A549 (cell line): ENCODE measurements around the gene PIWIL4.

Experiments
- CEBPB ChIP-seq, 2 experiments: fragments of >200 bp in 1 of 2; sonication (Bioruptor Twin) in 1 of 2; formaldehyde crosslinking in 1 of 2; IDR thresholded peaks; 2 replicates each; pipeline ENCODE4 v1.6.1; 2012 to 2016
- EHMT2 ChIP-seq: fragments of 200-600 bp; sonication (generic); IDR thresholded peaks from 2 replicates; pipeline ENCODE4 v1.6.1; 2016; ENCODE audit warnings: antibody characterized with exemption, low read depth, mild to moderate bottlenecking, moderate library complexity
- EP300 ChIP-seq, 2 experiments: fragments of >200 bp; sonication (Bioruptor Twin); formaldehyde crosslinking; IDR thresholded peaks; 2 replicates in 1 of 2; 3 replicates in 1 of 2; pipeline ENCODE4 v1.6.1; 2016 to 2017
- MAFK ChIP-seq: fragments of 450-650 bp; IDR thresholded peaks from 2 replicates; pipeline ENCODE4 v1.6.1; 2014; ENCODE audit not compliant: partially characterized antibody
- MAZ ChIP-seq: fragments of 150-350 bp; IDR thresholded peaks from 2 replicates; pipeline ENCODE4 v1.6.1; 2014; ENCODE audit warnings: antibody characterized with exemption, low read depth, low read length, borderline replicate concordance
- NR3C1 ChIP-seq: fragments of >200 bp; sonication (Bioruptor Twin); formaldehyde crosslinking; IDR thresholded peaks from 3 replicates; pipeline ENCODE4 v1.6.1; 2017
- POLR2A ChIP-seq: IDR thresholded peaks from 2 replicates; pipeline ENCODE4 v1.6.1; 2012; ENCODE audit warnings: mild to moderate bottlenecking, low read length
- SMC3 ChIP-seq: fragments of >200 bp; sonication (Bioruptor Twin); formaldehyde crosslinking; IDR thresholded peaks from 3 replicates; pipeline ENCODE4 v1.6.1; 2018; ENCODE audit warnings: inconsistent platforms
- ZFP36 ChIP-seq: fragments of 450-650 bp; IDR thresholded peaks from 2 replicates; pipeline ENCODE4 v1.6.1; 2014; ENCODE audit warnings: borderline replicate concordance; ENCODE audit not compliant: partially characterized antibody
- TF ChIP-seq, protein P1 (sequence below): fragments of >200 bp; sonication (Bioruptor Twin); formaldehyde crosslinking; IDR thresholded peaks from 3 replicates; pipeline ENCODE4 v1.5.1; 2016

DNA sequence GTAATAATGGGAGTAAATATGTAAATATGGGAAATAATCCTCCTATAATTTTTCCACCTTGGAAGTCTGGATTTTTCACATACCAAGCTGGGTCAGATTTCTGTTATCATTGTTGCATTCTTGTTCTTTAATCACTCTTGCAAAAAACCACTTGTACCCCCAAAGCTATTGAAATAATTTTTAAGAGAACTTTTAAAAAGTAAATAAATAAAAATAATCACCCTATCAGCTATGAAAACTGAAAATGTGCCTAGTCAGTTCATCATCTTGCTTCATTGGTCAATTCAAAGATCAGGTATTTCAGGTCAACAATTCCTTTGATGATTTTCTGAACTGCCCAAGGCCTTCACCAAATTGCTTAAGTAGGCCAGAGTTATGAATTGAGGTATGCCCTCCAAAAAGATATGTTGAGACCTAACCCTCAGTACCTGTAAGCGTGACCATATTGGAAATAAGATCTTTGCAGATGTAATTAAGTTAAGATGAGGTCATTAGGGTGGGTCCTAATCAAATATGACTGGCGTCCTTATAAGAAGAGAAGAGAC lies 95.8 kb downstream of the PIWIL4 start:
- no peak for TF ChIP-seq SMC3
- TF ChIP-seq EP300 (IDR thresholded peaks at IDR 0.05) = no peak
- TF ChIP-seq MAFK = no peak
- TF ChIP-seq ZFP36 = no peak
- no peak for TF ChIP-seq POLR2A
- TF ChIP-seq MAZ = no peak
- TF ChIP-seq, protein P1, sequence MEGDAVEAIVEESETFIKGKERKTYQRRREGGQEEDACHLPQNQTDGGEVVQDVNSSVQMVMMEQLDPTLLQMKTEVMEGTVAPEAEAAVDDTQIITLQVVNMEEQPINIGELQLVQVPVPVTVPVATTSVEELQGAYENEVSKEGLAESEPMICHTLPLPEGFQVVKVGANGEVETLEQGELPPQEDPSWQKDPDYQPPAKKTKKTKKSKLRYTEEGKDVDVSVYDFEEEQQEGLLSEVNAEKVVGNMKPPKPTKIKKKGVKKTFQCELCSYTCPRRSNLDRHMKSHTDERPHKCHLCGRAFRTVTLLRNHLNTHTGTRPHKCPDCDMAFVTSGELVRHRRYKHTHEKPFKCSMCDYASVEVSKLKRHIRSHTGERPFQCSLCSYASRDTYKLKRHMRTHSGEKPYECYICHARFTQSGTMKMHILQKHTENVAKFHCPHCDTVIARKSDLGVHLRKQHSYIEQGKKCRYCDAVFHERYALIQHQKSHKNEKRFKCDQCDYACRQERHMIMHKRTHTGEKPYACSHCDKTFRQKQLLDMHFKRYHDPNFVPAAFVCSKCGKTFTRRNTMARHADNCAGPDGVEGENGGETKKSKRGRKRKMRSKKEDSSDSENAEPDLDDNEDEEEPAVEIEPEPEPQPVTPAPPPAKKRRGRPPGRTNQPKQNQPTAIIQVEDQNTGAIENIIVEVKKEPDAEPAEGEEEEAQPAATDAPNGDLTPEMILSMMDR = no peak
- no peak for TF ChIP-seq NR3C1
- no peak for TF ChIP-seq EHMT2
- no peak for TF ChIP-seq CEBPB (IDR thresholded peaks at IDR 0.05)
